Muscle layer of duodenum (tissue), 2 donors: Measurements from ENCODE around the gene ART4.

Experiments used
- H3K27ac ChIP-seq: one replicate; pipeline ENCODE4 v1.7.0; 2013; ENCODE audit warnings: mild to moderate bottlenecking, low read length
- H3K27me3 ChIP-seq: one replicate; pipeline ENCODE4 v1.7.0; 2013; ENCODE audit warnings: low read depth, mild to moderate bottlenecking, control low read depth, low read length
- H3K36me3 ChIP-seq, 2 donors: one replicate each; pipeline ENCODE4 v1.7.0; 2013; ENCODE audit warnings: low read length in 2 of 2, control low read depth in 1 of 2, mild to moderate bottlenecking in 1 of 2; ENCODE audit not compliant: insufficient read depth in 2 of 2, control insufficient read depth in 1 of 2
- H3K4me1 ChIP-seq, 2 donors: one replicate each; pipeline ENCODE4 v1.7.0; 2013; ENCODE audit warnings: low read length in 2 of 2, mild to moderate bottlenecking in 2 of 2, control low read depth in 1 of 2, moderate library complexity in 1 of 2; ENCODE audit not compliant: insufficient read depth in 2 of 2, control insufficient read depth in 1 of 2
- H3K4me3 ChIP-seq, 2 donors: one replicate each; pipeline ENCODE4 v1.7.0; 2013; ENCODE audit warnings: low read length in 2 of 2, low read depth in 1 of 2, mild to moderate bottlenecking in 1 of 2
- H3K9me3 ChIP-seq, 2 donors: one replicate each; pipeline ENCODE4 v1.7.0; 2013; ENCODE audit warnings: low read length in 2 of 2, control low read depth in 1 of 2, mild to moderate bottlenecking in 1 of 2; ENCODE audit not compliant: control insufficient read depth in 1 of 2
- donor health status: healthy.

ART4 gene

GRCh38 chr12:14803830-14804160 is 39.5 kb downstream of the ART4 start:
- peak overlapping the region; percentile 94 for H3K27ac ChIP-seq
- H3K4me3 ChIP-seq, result peak overlapping the region; percentile 85 to 97
- peaks cover 8 to 13% of the 10 kb centered on the region in 2 donors for H3K36me3 ChIP-seq
- H3K4me1 ChIP-seq, result peaks cover 0 to 19% of the 10 kb centered on the region in 2 donors
- no peaks in the 10 kb centered on the region for H3K9me3 ChIP-seq
- no peaks in the 10 kb centered on the region for H3K27me3 ChIP-seq

- Histone ChIP-seq H3K4me3 (peak within 1 kb of the TSS; percentile 85 to 97), H3K27me3 (no peaks in the 10 kb centered on the region), H3K4me1 (peaks cover 0 to 19% of the 10 kb centered on the region in 2 donors), H3K36me3 (peaks cover 12 to 17% of the 10 kb centered on the region in 2 donors), H3K27ac (peak within 1 kb of the TSS; percentile 94), H3K9me3 (no peaks in the 10 kb centered on the region)
Measured at GRCh38 chr12:14803011-14803829, 40.1 kb downstream of the ART4 start, which contains the start of the genes C12orf60 and WBP11. C12orf60 (plus strand) TSS chr12:14803670; CDS start chr12:14822936, 19,266 bp downstream. WBP11 (minus strand) TSS chr12:14803478; CDS start chr12:14801383, 2,095 bp downstream.

- peak overlapping the region; percentile 94 for H3K27ac ChIP-seq
- H3K9me3 ChIP-seq, result no peaks in the 10 kb centered on the region
- peaks cover 0 to 19% of the 10 kb centered on the region in 2 donors for H3K4me1 ChIP-seq
- H3K36me3 ChIP-seq, result peaks cover 17 to 22% of the 10 kb centered on the region in 2 donors
- peak overlapping the region; percentile 85 to 97 for H3K4me3 ChIP-seq
- no peaks in the 10 kb centered on the region for H3K27me3 ChIP-seq
Measured at GRCh38 chr12:14802721-14803010, 40.7 kb downstream of the ART4 start.

GRCh38 chr12:14802247-14802646 is 41.1 kb downstream of the ART4 start:
- H3K4me3 ChIP-seq, result peak overlapping the region; percentile 85 to 97
- H3K9me3 ChIP-seq, result no peaks in the 10 kb centered on the region

GRCh38 chr12:14795028-14795448 is 48.3 kb downstream of the ART4 start:
- no peak overlapping the region for H3K4me3 ChIP-seq

More at GRCh38 chr12:14802247-14802646, 41.1 kb downstream of the ART4 start:
- peaks cover 21 to 27% of the 10 kb centered on the region in 2 donors for H3K36me3 ChIP-seq
- H3K27ac ChIP-seq, result peak overlapping the region; percentile 94
- no peaks in the 10 kb centered on the region for H3K27me3 ChIP-seq
- H3K4me1 ChIP-seq, result peaks cover 0 to 19% of the 10 kb centered on the region in 2 donors

GRCh38 chr12:14785568-14785967 is 57.8 kb downstream of the ART4 start:
- no peaks in the 10 kb centered on the region for H3K4me1 ChIP-seq
- H3K4me3 ChIP-seq, result no peak overlapping the region
- no peaks in the 10 kb centered on the region for H3K27me3 ChIP-seq
- H3K36me3 ChIP-seq, result peaks cover 40 to 44% of the 10 kb centered on the region in 2 donors
- H3K9me3 ChIP-seq, result no peaks in the 10 kb centered on the region
- H3K27ac ChIP-seq, result no peak overlapping the region

More at GRCh38 chr12:14795028-14795448, 48.3 kb downstream of the ART4 start:
- no peaks in the 10 kb centered on the region for H3K9me3 ChIP-seq
- peaks cover 59 to 71% of the 10 kb centered on the region in 2 donors for H3K36me3 ChIP-seq
- no peaks in the 10 kb centered on the region for H3K27me3 ChIP-seq
- no peak overlapping the region for H3K27ac ChIP-seq
- H3K4me1 ChIP-seq, result no peaks in the 10 kb centered on the region

GRCh38 chr12:14784471-14784870 is 58.9 kb downstream of the ART4 start:
- Histone ChIP-seq H3K36me3 (peaks cover 29 to 34% of the 10 kb centered on the region in 2 donors), H3K4me3 (no peak overlapping the region), H3K4me1 (no peaks in the 10 kb centered on the region), H3K27me3 (no peaks in the 10 kb centered on the region), H3K27ac (no peak overlapping the region), H3K9me3 (no peaks in the 10 kb centered on the region)

GRCh38 chr12:14782756-14783155 is 60.6 kb downstream of the ART4 start:
- Histone ChIP-seq H3K4me1 (no peaks in the 10 kb centered on the region), H3K27ac (no peak overlapping the region)

GRCh38 chr12:14781563-14781962 is 61.8 kb downstream of the ART4 start:
- H3K9me3 ChIP-seq, result no peaks in the 10 kb centered on the region
- no peak overlapping the region for H3K4me3 ChIP-seq
- H3K27me3 ChIP-seq, result no peaks in the 10 kb centered on the region
- no peak overlapping the region for H3K27ac ChIP-seq
- no peaks in the 10 kb centered on the region for H3K4me1 ChIP-seq
- peaks cover 6% of the 10 kb centered on the region in 2 donors for H3K36me3 ChIP-seq

More at GRCh38 chr12:14782756-14783155, 60.6 kb downstream of the ART4 start:
- no peak overlapping the region for H3K4me3 ChIP-seq
- no peaks in the 10 kb centered on the region for H3K9me3 ChIP-seq
- no peaks in the 10 kb centered on the region for H3K27me3 ChIP-seq
- peaks cover 14 to 17% of the 10 kb centered on the region in 2 donors for H3K36me3 ChIP-seq

GRCh38 chr12:14780859-14781258 is 62.5 kb downstream of the ART4 start:
- Histone ChIP-seq H3K4me1 (no peaks in the 10 kb centered on the region), H3K4me3 (peak overlapping the region; percentile 22 to 41), H3K27ac (no peak overlapping the region), H3K9me3 (no peaks in the 10 kb centered on the region), H3K36me3 (peaks cover 4 to 5% of the 10 kb centered on the region in 2 donors), H3K27me3 (no peaks in the 10 kb centered on the region)

GRCh38 chr12:14779834-14780233 is 63.5 kb downstream of the ART4 start:
- Histone ChIP-seq H3K27ac (no peak overlapping the region), H3K9me3 (no peaks in the 10 kb centered on the region), H3K4me3 (no peak overlapping the region)

More at GRCh38 chr12:14779834-14780233, 63.5 kb downstream of the ART4 start:
- no peaks in the 10 kb centered on the region for H3K4me1 ChIP-seq
- peaks cover 0 to 5% of the 10 kb centered on the region in 2 donors for H3K36me3 ChIP-seq
- no peaks in the 10 kb centered on the region for H3K27me3 ChIP-seq
